HG03139 (cell line): ENCODE measurements around the gene ANKRD29.
"Not testable (repeated sequence)": the region's sequence is repeated elsewhere in the genome, so short reads cannot be mapped to it uniquely, and the experiment has no call there.

ENCODE experiments used
- ATAC-seq: cut with Tn5 transposase; IDR thresholded peaks from one replicate; pipeline ENCODE4 v1.9.1; 2021; ENCODE audit not compliant: unreplicated experiment

The ANKRD29 gene

GRCh38 chr18:23617412-23618014 is 45.2 kb downstream of the ANKRD29 start:
- ATAC-seq = peak; percentile 40

- no peak for ATAC-seq
These were observed 46.5 kb downstream of the ANKRD29 start for GRCh38 chr18:23616258-23616657.

GRCh38 chr18:23614891-23615290 is 47.8 kb downstream of the ANKRD29 start:
- no peak for ATAC-seq

- ATAC-seq = no peak
These were observed 48.3 kb downstream of the ANKRD29 start for GRCh38 chr18:23614413-23614812.

- ATAC-seq = not testable (repeated sequence)
These were observed 49.6 kb downstream of the ANKRD29 start for GRCh38 chr18:23613091-23613475.

GRCh38 chr18:23612434-23613090 is 50.1 kb downstream of the ANKRD29 start:
- no peak for ATAC-seq

GRCh38 chr18:23609390-23610023 is 53.2 kb downstream of the ANKRD29 start:
- ATAC-seq = no peak

- no peak for ATAC-seq
These were observed 54.5 kb downstream of the ANKRD29 start for GRCh38 chr18:23608211-23608610.

- no peak for ATAC-seq
These were observed 56.8 kb downstream of the ANKRD29 start for GRCh38 chr18:23605941-23606340.

- no peak for ATAC-seq
These were observed 62.9 kb downstream of the ANKRD29 start for GRCh38 chr18:23599809-23600208.

- ATAC-seq = no peak
These were observed 66.5 kb downstream of the ANKRD29 start for GRCh38 chr18:23596183-23596582.

- ATAC-seq = no peak
These were observed 67.1 kb downstream of the ANKRD29 start for GRCh38 chr18:23595591-23595990.

GRCh38 chr18:23593720-23594119 is 69.0 kb downstream of the ANKRD29 start:
- no peak for ATAC-seq

GRCh38 chr18:23592911-23593310 is 69.8 kb downstream of the ANKRD29 start:
- ATAC-seq = no peak

- ATAC-seq = no peak
These were observed 71.7 kb downstream of the ANKRD29 start for GRCh38 chr18:23591011-23591410.

GRCh38 chr18:23588836-23589560 is 73.7 kb downstream of the ANKRD29 start:
- no peak for ATAC-seq

- ATAC-seq = no peak
These were observed 75.5 kb downstream of the ANKRD29 start for GRCh38 chr18:23587220-23587642.

GRCh38 chr18:23586249-23587196 is 76.2 kb downstream of the ANKRD29 start, which contains the start of gene NPC1:
TSS of gene NPC1 (minus strand) at chr18:23586506. CDS start at chr18:23586343, 163 bp downstream.
- peak; percentile 88 for ATAC-seq

- no peak for ATAC-seq
These were observed 76.8 kb downstream of the ANKRD29 start for GRCh38 chr18:23585897-23586248.

- no peak for ATAC-seq
These were observed 77.5 kb downstream of the ANKRD29 start for GRCh38 chr18:23585007-23585871.
